GM12891 (cell line): ENCODE data around the gene IP6K1.
"Not testable (repeated sequence)": the region's sequence is repeated elsewhere in the genome, so short reads cannot be mapped to it uniquely, and the experiment has no call there.

Source experiments
- DNase-seq: peaks from one replicate; pipeline ENCODE4 v3.0.0; 2011; ENCODE audit warnings: low spot score; ENCODE audit not compliant: insufficient read length
- FAIRE-seq: peaks from 2 replicates; lab custom pipeline; 2011; peaks lifted over from hg19 to GRCh38; lab: Jason Lieb, UNC
- PAX5 ChIP-seq: IDR thresholded peaks from 2 replicates; pipeline ENCODE4 v1.6.1; 2011; ENCODE audit warnings: low read length, moderate library complexity, mild to moderate bottlenecking; ENCODE audit not compliant: insufficient read depth, severe bottlenecking
- POLR2A ChIP-seq: IDR thresholded peaks from 2 replicates; pipeline ENCODE4 v1.6.1; 2011; ENCODE audit warnings: low read depth, low read length, control low read depth
- POLR2AphosphoS5 ChIP-seq: IDR thresholded peaks from 2 replicates; pipeline ENCODE4 v1.6.1; 2011; ENCODE audit warnings: low read depth, low read length, control low read depth
- POU2F2 ChIP-seq: IDR thresholded peaks from 2 replicates; pipeline ENCODE4 v1.6.1; 2011; ENCODE audit warnings: low read depth, mild to moderate bottlenecking, control low read depth, low read length, moderate library complexity
- SPI1 ChIP-seq: IDR thresholded peaks from 2 replicates; pipeline ENCODE4 v1.6.1; 2011; ENCODE audit warnings: low read depth, low read length, control low read depth
- TAF1 ChIP-seq: IDR thresholded peaks from 2 replicates; pipeline ENCODE4 v1.6.1; 2011; ENCODE audit warnings: low read depth, low read length, control low read depth

The IP6K1 gene

DNA sequence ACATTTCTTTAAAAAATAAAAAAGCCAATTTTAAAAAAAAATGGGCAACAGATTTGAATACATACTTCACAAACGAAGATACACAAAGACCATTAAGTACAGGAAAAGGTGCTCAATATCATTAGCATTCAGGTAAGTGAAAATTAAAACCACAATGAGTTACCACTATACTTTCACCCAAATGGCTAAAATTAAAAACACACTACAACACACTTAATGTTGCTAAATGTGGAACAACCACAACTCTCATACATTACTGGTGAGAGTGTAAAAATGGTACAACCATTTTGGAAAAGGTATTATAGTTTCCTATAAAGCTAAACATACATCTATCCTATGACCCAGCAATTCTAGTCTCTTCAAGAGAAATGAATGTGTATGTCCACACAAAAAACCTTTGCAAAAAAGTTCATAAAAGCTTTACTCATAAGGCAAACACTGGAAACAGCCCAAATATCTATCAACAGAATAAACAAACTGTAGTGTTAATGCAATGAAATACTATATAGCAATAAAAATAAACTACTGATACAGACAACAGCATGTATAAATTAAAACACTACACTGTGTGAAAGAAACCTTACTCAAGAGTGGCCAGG is 14.9 kb downstream of the IP6K1 start:
- FAIRE-seq, result peak; percentile 56

DNA sequence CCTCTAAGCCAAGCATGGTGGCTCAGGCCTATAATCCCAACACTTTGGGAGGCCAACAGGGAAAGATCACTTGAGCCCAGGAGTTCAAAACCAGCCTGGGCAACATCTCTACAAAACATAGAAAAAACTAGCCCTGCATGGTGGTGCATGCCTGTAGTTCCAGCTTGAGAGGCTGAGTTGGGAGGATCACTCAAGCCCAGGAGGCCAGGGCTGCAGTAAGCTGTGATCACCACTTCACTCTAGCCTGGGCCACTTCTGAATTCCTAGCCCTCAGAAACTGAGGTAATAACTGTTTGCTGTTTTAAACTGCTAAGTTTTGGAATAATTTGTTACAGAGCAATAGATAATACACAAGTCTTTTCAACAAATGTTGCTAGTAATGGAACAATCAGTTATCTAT is 16.4 kb downstream of the IP6K1 start:
- FAIRE-seq, result no peak
- no peak for TF ChIP-seq POU2F2
- no peak for TF ChIP-seq TAF1
- no peak for TF ChIP-seq PAX5
- no peak for TF ChIP-seq POLR2AphosphoS5
- no peak for TF ChIP-seq POLR2A
- TF ChIP-seq SPI1, result no peak
- DNase-seq, result no peak

More for the DNA sequence above, 14.9 kb downstream of the IP6K1 start:
- no peak for DNase-seq
- TF ChIP-seq SPI1 (no peak), PAX5 (no peak), POU2F2 (no peak), POLR2A (no peak), POLR2AphosphoS5 (no peak), TAF1 (no peak)

DNA sequence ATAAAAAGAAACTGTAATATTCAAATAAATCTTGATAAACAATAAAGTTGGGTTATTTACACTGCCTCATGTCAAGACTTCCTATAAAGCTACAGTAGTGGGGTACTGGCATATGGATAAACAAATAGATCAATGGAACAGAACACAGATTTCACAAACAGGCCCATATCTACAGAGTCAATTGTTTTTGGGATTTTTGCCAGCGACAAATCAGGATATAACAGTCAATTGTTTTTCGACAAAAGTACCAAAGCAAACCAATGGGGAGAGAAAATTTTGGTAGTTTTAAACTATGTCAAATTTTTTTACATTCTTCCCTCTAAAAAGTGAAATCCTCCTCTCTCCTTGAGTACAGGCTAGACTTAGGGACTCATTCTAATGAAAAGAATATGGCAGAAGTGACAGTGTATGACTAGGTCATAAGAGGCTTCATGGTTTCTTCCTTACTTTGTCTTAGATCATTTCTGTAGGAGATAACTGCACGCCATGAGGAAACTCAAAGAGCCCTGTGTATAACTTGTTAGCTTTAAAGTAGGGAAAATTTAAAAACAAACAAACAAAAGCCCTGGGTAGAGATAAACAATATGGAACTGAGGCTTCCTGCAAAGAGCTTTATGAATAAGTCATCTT is 16.9 kb downstream of the IP6K1 start:
- TF ChIP-seq PAX5, result no peak
- TF ChIP-seq POLR2A, result no peak
- TF ChIP-seq POU2F2, result no peak
- no peak for TF ChIP-seq POLR2AphosphoS5
- TF ChIP-seq SPI1, result no peak
- no peak for TF ChIP-seq TAF1
- FAIRE-seq (no peak), DNase-seq (no peak)

DNA sequence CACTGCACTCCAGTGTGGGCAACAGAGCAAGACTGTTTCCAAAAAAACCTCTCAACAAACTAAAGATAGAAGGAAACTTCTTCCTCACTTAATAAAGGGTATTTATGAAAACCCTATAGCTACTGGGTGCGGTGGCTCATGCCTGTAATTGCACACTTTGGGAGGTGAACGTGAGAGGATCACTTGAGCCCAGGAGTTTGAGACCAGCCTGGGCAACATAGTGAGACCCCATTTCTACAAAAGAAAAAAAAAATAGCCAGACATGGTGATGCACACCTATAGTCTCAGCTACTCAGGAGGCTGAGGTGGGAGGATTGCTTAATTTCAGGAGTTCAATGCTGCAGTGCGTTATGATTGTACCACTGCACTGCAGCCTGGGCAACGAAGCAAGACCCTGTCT is 22.4 kb downstream of the IP6K1 start:
- no peak for TF ChIP-seq POLR2AphosphoS5
- TF ChIP-seq SPI1, result no peak
- TF ChIP-seq POU2F2, result no peak
- TF ChIP-seq TAF1, result no peak
- no peak for TF ChIP-seq POLR2A
- no peak for TF ChIP-seq PAX5
- DNase-seq, result no peak
- FAIRE-seq, result no peak

DNA sequence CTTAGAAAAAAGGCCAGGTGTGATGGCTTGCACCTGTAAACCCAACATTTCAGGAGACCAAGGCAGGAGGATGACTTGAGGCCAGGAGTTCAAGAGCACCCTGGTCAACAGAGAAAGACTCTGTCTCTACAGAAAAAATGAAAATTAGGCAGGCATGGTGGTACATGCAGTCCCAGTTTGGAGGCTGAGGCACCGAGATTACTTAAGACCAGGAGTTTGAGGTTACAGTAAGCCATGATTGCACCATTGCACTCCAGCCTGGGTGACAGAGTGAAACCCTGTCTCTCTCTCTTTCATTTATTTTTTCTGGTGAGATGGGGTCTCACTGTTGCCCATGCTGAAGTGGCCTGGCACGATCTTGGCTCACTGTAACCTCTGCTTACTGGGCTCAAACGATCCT is 24.7 kb downstream of the IP6K1 start:
- DNase-seq, result no peak
- no peak for TF ChIP-seq PAX5
- TF ChIP-seq POLR2A, result no peak
- no peak for TF ChIP-seq SPI1
- TF ChIP-seq POLR2AphosphoS5, result no peak
- TF ChIP-seq POU2F2, result no peak
- TF ChIP-seq TAF1, result no peak
- FAIRE-seq, result no peak

DNA sequence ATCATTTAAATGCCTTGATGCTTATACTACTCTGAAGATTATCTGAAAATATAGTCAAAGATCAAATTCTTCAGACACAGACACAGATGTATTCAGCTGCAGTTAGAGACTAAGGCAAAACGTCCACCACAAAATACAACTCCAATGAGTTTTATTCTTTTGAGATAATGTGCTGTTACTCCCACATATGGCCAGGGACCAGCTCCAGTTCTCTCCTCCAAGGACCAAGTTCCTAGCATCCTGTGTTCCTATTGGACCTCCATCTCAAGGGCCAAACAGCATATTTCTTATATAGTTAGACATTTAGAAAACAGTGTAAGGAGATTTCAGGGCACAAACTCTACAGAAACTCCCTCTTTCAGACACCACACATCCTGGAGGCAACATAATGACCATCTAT is 27.1 kb downstream of the IP6K1 start:
- DNase-seq (no peak), FAIRE-seq (no peak)
- TF ChIP-seq POLR2AphosphoS5 (no peak), POU2F2 (no peak), PAX5 (no peak), POLR2A (no peak), TAF1 (no peak), SPI1 (no peak)

DNA sequence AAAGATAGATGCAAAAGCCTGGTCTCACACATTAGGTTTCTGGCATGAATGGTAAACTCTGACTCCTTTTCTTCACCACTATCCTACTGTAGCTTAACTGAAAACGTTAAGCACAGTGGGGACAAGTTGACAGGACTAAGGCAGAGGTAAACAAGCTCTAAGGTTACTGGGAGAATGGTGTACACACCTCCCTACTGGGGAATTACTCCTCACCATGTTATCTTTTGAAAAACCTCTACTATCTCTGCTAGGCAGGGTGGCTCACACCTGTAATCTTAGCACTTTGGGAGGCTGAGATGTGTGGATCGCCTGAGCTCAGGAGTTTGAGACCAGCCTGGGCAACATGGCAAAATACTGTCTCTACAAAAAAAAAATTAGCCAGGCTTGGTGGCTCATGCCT is 29.1 kb downstream of the IP6K1 start:
- no peak for TF ChIP-seq POU2F2
- no peak for TF ChIP-seq POLR2AphosphoS5
- TF ChIP-seq PAX5, result no peak
- TF ChIP-seq TAF1, result no peak
- TF ChIP-seq SPI1, result no peak
- no peak for TF ChIP-seq POLR2A
- DNase-seq (no peak), FAIRE-seq (no peak)

DNA sequence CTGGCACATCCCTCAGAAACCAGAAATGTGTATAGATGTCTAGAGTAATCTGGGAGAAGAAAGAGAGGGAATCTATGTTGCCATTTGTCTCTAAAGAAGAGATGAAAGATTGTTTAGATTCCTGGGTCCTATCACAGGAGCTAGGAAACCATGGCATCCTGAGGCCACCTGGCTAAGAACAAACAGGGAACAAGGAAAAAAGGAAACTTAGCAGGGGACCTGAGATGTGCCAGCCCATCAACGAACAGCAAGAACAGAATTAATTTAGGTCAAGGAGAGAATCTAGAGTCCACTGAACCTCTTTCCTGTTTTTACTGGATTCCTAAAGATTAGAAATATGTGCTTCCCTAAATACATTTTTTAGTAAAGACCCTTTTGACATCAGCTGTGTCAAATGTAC is 30.3 kb downstream of the IP6K1 start:
- FAIRE-seq (no peak), DNase-seq (no peak)
- no peak for TF ChIP-seq PAX5
- TF ChIP-seq SPI1, result no peak
- TF ChIP-seq POU2F2, result no peak
- TF ChIP-seq TAF1, result no peak
- TF ChIP-seq POLR2A, result no peak
- TF ChIP-seq POLR2AphosphoS5, result no peak

DNA sequence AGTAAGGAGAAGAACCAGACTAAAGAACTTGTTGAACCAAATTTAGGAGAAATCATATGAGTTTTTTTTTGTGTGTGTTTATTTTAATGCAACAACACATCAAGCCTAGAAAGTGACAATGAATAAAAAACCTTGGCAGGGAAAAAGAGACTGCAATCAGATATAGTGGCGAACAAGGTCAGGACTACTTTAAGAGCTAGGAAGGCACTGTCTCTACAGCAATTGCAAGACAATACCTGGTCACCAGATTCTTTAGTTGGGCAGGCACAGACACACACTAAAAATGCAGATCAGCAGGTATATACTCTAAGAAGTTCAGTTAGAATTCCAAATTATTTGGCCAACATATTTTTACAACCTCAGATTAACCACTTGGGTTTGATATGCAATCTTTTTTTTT is 31.8 kb downstream of the IP6K1 start:
- TF ChIP-seq POLR2AphosphoS5 (no peak), POLR2A (no peak), POU2F2 (no peak), TAF1 (no peak), PAX5 (no peak), SPI1 (no peak)
- FAIRE-seq, result no peak
- no peak for DNase-seq

DNA sequence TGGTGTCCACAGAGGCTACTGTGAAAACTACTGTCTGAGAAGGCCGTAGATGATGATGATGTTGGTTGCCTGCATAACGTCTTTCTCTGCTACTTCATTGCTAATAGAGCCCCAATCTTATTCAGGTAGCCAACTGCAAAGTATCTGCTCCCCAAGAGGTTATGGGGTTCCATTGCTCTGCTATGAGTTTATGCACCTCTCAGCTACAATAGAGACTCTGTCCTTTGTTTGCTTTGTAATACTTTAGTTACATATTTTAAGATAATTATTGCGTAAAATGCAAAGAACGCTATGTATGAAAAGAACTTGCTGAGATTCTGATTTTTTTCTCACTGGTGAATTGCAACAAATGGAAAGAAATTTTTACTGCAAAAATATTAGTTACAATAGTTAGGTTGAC is 34.8 kb downstream of the IP6K1 start:
- FAIRE-seq (no peak), DNase-seq (no peak)
- TF ChIP-seq POU2F2 (no peak), POLR2AphosphoS5 (no peak), PAX5 (no peak), POLR2A (no peak)

DNA sequence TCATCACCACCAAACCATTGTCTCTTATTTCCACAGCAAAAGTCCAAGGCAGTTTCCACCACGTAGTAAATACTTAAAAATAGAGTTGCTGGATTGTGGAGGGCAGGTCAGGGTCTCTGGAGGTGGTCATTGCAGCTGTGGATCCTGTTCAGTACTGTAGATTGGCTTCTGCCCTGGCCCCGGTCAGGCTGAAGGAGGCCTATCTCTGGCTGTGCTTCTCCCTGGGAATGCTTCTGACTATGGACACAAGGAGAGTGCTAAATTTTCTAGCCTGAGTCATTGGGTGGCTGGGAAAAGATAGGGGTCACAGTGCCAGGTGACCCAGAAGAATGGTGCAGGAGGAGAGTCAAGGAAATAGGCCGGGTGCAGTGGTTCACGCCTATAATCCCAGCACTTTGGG is 36.3 kb downstream of the IP6K1 start:
- no peak for TF ChIP-seq POLR2A
- TF ChIP-seq PAX5, result no peak
- no peak for TF ChIP-seq POU2F2
- DNase-seq (no peak), FAIRE-seq (no peak)

DNA sequence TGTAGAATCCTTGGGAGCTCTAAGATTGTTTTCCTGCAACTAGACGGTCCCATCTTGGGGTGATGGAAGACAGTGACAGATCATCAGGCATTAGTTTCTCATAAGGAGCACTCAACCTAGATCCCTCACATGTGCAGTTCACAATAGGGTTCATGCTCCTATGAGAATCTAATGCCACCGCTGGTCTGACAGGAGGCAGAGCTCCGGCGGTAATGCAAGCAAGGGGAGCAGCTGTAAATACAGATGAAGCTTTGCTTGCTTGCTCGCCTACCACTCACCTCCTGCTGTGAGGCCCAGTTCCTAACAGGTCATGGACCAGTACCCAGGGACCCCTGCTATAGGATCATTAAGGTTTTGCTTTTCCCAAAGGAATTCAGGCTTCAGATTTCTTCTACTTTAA is 37.5 kb downstream of the IP6K1 start:
- FAIRE-seq, DNase-seq: not testable (repeated sequence)
